A549 (cell line): ENCODE measurements around the gene SETD2. TPM values are rescaled to one million over a fixed set of nuclear protein-coding genes. Genes with fewer than 3 reads are reported as not detected.
A peak's percentile ranks its signal among the peaks of the same experiment; 100 is the strongest.

Experiments used
- ATAC-seq, 2 experiments: fragments of 200-7000 bp in 1 of 2; fragments of >200 bp in 1 of 2; cut with Nextera tagmentation in 1 of 2; cut with Tn5 transposase in 1 of 2; 3 replicates each; pipeline versions ENCODE4 v1.8.0 to v1.9.1; 2018 to 2020; ENCODE audit warnings: mild to moderate bottlenecking in 1 of 2, moderate library complexity in 1 of 2
- CTCF ChIA-PET: fragments of 300-600 bp; sonication (Branson Sonifier 250); formaldehyde crosslinking; extraction: SDS; loops from one replicate; lab custom pipeline; 2021; ENCODE audit warnings: antibody characterized with exemption, inconsistent platforms; lab: Yijun Ruan, JAX
- POLR2A ChIA-PET: fragments of 350-600 bp; formaldehyde crosslinking; extraction: SDS; loops from one replicate; lab custom pipeline; 2021; ENCODE audit warnings: antibody characterized with exemption, inconsistent platforms; lab: Yijun Ruan, JAX
- DNase-seq, 2 experiments: peaks; one replicate each; pipeline versions ENCODE4 v3.0.0 to v3.0.0-alpha.2; 2011 to 2016; ENCODE audit warnings: low read depth in 1 of 2, low spot score in 1 of 2
- FAIRE-seq: peaks from 2 replicates; lab custom pipeline; 2011; peaks lifted over from hg19 to GRCh38; lab: Jason Lieb, UNC
- H3K27ac ChIP-seq, 2 experiments: fragments of >200 bp; sonication (Bioruptor Twin); formaldehyde crosslinking; 3 replicates each; pipeline ENCODE4 v1.5.1; 2016 to 2017
- H3K4me1 ChIP-seq: fragments of >200 bp; sonication (Bioruptor Twin); formaldehyde crosslinking; 3 replicates; pipeline ENCODE4 v1.6.1; 2016
- H3K4me2 ChIP-seq: fragments of >200 bp; sonication (Bioruptor Twin); formaldehyde crosslinking; 3 replicates; pipeline ENCODE4 v1.6.1; 2016
- H3K4me3 ChIP-seq: fragments of >200 bp; sonication (Bioruptor Twin); formaldehyde crosslinking; 3 replicates; pipeline ENCODE4 v1.5.1; 2016
- H3K9me3 ChIP-seq: fragments of >200 bp; sonication (Bioruptor Twin); formaldehyde crosslinking; 3 replicates; pipeline ENCODE4 v1.6.1; 2016
- BCL3 ChIP-seq: fragments of >200 bp; sonication (Bioruptor Twin); formaldehyde crosslinking; IDR thresholded peaks from 3 replicates; pipeline ENCODE4 v1.6.1; 2016
- BHLHE40 ChIP-seq: IDR thresholded peaks from 2 replicates; pipeline ENCODE4 v1.6.1; 2012; ENCODE audit warnings: low read depth, low read length, inconsistent platforms
- CTCF ChIP-seq: fragments of >200 bp; sonication (Bioruptor Twin); formaldehyde crosslinking; IDR thresholded peaks from 3 replicates; pipeline ENCODE4 v1.5.1; 2016
- E2F6 ChIP-seq: IDR thresholded peaks from 2 replicates; pipeline ENCODE4 v1.6.1; 2012; ENCODE audit warnings: low read depth, borderline replicate concordance
- EHF ChIP-seq: fragments of 250-450 bp; sonication (Bioruptor Pico); IDR thresholded peaks from 2 replicates; pipeline ENCODE4 v1.5.0; 2020; ENCODE audit warnings: mild to moderate bottlenecking
- FOSB ChIP-seq: fragments of 250-450 bp; sonication (Bioruptor Pico); IDR thresholded peaks from 2 replicates; pipeline ENCODE4 v1.5.0; 2020; ENCODE audit warnings: mild to moderate bottlenecking, moderate library complexity
- FOSL2 ChIP-seq, 2 experiments: fragments of 450-650 bp in 1 of 2; fragments of >200 bp in 1 of 2; sonication (Bioruptor Twin) in 1 of 2; formaldehyde crosslinking; IDR thresholded peaks; 2 replicates each; pipeline versions ENCODE4 v1.5.0 to v1.6.1; 2016 to 2020; ENCODE audit warnings: mild to moderate bottlenecking in 1 of 2, moderate library complexity in 1 of 2
- HDAC2 ChIP-seq: fragments of 200-600 bp; sonication (generic); IDR thresholded peaks from 2 replicates; pipeline ENCODE4 v1.6.1; 2016
- HEYL ChIP-seq: fragments of 250-450 bp; sonication (Bioruptor Pico); IDR thresholded peaks from 2 replicates; pipeline ENCODE4 v1.8.0; 2021; ENCODE audit warnings: mild to moderate bottlenecking, moderate library complexity
- HMGXB4 ChIP-seq: fragments of 250-450 bp; sonication (Bioruptor Pico); IDR thresholded peaks from 2 replicates; pipeline ENCODE4 v1.5.0; 2021; ENCODE audit warnings: mild to moderate bottlenecking, moderate library complexity, borderline replicate concordance
- HOXA7 ChIP-seq: fragments of 250-450 bp; sonication (Bioruptor Pico); IDR thresholded peaks from 2 replicates; pipeline ENCODE4 v1.5.0; 2020; ENCODE audit warnings: mild to moderate bottlenecking, moderate library complexity
- HOXB13 ChIP-seq: fragments of 250-450 bp; sonication (Bioruptor Pico); IDR thresholded peaks from 2 replicates; pipeline ENCODE4 v1.5.0; 2020; ENCODE audit warnings: low read depth, mild to moderate bottlenecking, moderate library complexity
- HOXB5 ChIP-seq: fragments of 250-450 bp; sonication (Bioruptor Pico); IDR thresholded peaks from 2 replicates; pipeline ENCODE4 v1.5.0; 2020; ENCODE audit warnings: mild to moderate bottlenecking, moderate library complexity
- JUN ChIP-seq, 2 experiments: fragments of >200 bp; sonication (Bioruptor Twin); formaldehyde crosslinking; IDR thresholded peaks; 2 replicates in 1 of 2; 3 replicates in 1 of 2; pipeline ENCODE4 v1.6.1; 2016 to 2017
- JUNB ChIP-seq: fragments of >200 bp; sonication (Bioruptor Twin); formaldehyde crosslinking; IDR thresholded peaks from 2 replicates; pipeline ENCODE4 v1.6.1; 2016
- KDM5A ChIP-seq: fragments of 200-600 bp; sonication (generic); IDR thresholded peaks from 2 replicates; pipeline ENCODE4 v1.6.1; 2016; ENCODE audit warnings: antibody characterized with exemption, mild to moderate bottlenecking
- MAFK ChIP-seq: fragments of 450-650 bp; IDR thresholded peaks from 2 replicates; pipeline ENCODE4 v1.6.1; 2014; ENCODE audit not compliant: partially characterized antibody
- MAX ChIP-seq: IDR thresholded peaks from 2 replicates; pipeline ENCODE4 v1.6.1; 2012
- MYC ChIP-seq: IDR thresholded peaks from 2 replicates; pipeline ENCODE4 v1.6.1; 2012; ENCODE audit warnings: mild to moderate bottlenecking, inconsistent platforms, low read length, improper control_type of control experiment, borderline replicate concordance
- PBX3 ChIP-seq: IDR thresholded peaks from 2 replicates; pipeline ENCODE4 v1.6.1; 2012
- PHF8 ChIP-seq: fragments of 200-600 bp; sonication (generic); IDR thresholded peaks from 2 replicates; pipeline ENCODE4 v1.6.1; 2016; ENCODE audit warnings: low read depth, mild to moderate bottlenecking, antibody characterized with exemption, moderate library complexity, borderline replicate concordance
- POLR2A ChIP-seq: IDR thresholded peaks from 2 replicates; pipeline ENCODE4 v1.6.1; 2012; ENCODE audit warnings: mild to moderate bottlenecking, low read length
- RAD21 ChIP-seq, 2 experiments: fragments of >200 bp in 1 of 2; sonication (Bioruptor Twin) in 1 of 2; formaldehyde crosslinking in 1 of 2; IDR thresholded peaks in 1 of 2; conservative IDR thresholded peaks in 1 of 2; 2 replicates in 1 of 2; 3 replicates in 1 of 2; pipeline ENCODE4 v1.6.1; 2012 to 2018; ENCODE audit warnings: inconsistent platforms in 1 of 2
- WGBS: methylation state at CpG from one replicate; pipeline ENCODE4 v1.1.6; 2017; ENCODE audit errors: missing lambda C conversion rate; 5-methylcytosine and 5-hydroxymethylcytosine counted together
- polyA plus RNA-seq, 4 experiments: library from polyadenylated mRNA; depleted of rRNA in 3 of 4; stranded (reverse); fragments of >200 nt; fragmentation: RNase III in 1 of 4; extraction: RNeasy Plus Mini Kit Qiagen cat#74134 plus additional on column Dnase treatment in 1 of 4; gene quantifications; 2 replicates in 3 of 4; 3 replicates in 1 of 4; pipeline ENCODE4 v1.2.3, GENCODE V29; 2011 to 2017

Gene SETD2
- polyA plus RNA-seq, 2 of the 4 experiments (the other 2 are of a cell fraction) = 16.8 to 26.1 TPM

GRCh38 chr3:46977811-46978195, 186.1 kb downstream of the SETD2 start:
- peaks cover 45% of the 10 kb centered on the region for H3K4me1 ChIP-seq
- ChIA-PET CTCF (interaction anchor here (0.8 to 1.8 kb wide), 7 partner anchors 21 to 69 kb away, joined by 3 to 5 read pairs (median 3); no protein-coding TSS in a partner anchor), POLR2A (interaction anchor here (0.9 to 2.0 kb wide), 2 partner anchors 43 to 52 kb away, joined by 3 to 4 read pairs; no protein-coding TSS in a partner anchor)
- no peak overlapping the region for H3K4me3 ChIP-seq
- no peaks in the 10 kb centered on the region for H3K9me3 ChIP-seq
- FAIRE-seq = no peak
- 100% methylated on average over 4 of the region's 5 CpGs for WGBS
- no peak for TF ChIP-seq HEYL
- TF ChIP-seq PBX3 = no peak
- no peak for TF ChIP-seq HMGXB4 (CRISPR knock-in tag)
- no peak for TF ChIP-seq HOXB13 (CRISPR knock-in tag)
- no peak for TF ChIP-seq BHLHE40
- TF ChIP-seq POLR2A = no peak
- no peak for TF ChIP-seq CTCF
- ATAC-seq = no peak
- peak overlapping the region; percentile 91 to 97 for H3K27ac ChIP-seq
- DNase-seq = no peak
- H3K4me2 ChIP-seq = peak overlapping the region; percentile 81; the same call in 2 of the 3 replicates

- ChIA-PET POLR2A (interaction anchor here (0.5 to 2.0 kb wide), 28 partner anchors 8 to 1943 kb away, joined by 3 to 33 read pairs (median 5); partner anchors contain the start of gene PTPN23), CTCF (interaction anchor here (0.8 to 1.5 kb wide), 4 partner anchors 22 to 67 kb away, joined by 3 to 5 read pairs (median 4); no protein-coding TSS in a partner anchor)
- DNase-seq (peak; percentile 95 to 97), FAIRE-seq (no peak), ATAC-seq (peak; percentile 72 to 92)
- 1% methylated on average over 57 of the region's 64 CpGs for WGBS
- Histone ChIP-seq H3K4me3 (peak within 1 kb of the TSS; percentile 74), H3K4me1 (peaks cover 51% of the 10 kb centered on the region), H3K9me3 (no peaks in the 10 kb centered on the region), H3K27ac (peak within 1 kb of the TSS; percentile 91 to 97), H3K4me2 (peak within 1 kb of the TSS; percentile 81)
- TF ChIP-seq FOSB (CRISPR knock-in tag) = no peak
- TF ChIP-seq MYC = peak; percentile 27; the same call in 1 of the 2 replicates
- TF ChIP-seq BCL3 = 0 out of 3 replicates have a peak, but pooled peaks have one; percentile 49
- TF ChIP-seq MAFK = peak; percentile 36
- no peak for TF ChIP-seq HOXA7 (CRISPR knock-in tag)
- peak; percentile 37; the same call in 1 of the 2 replicates for TF ChIP-seq POLR2A
- 0 out of 2 replicates have a peak, but pooled peaks have one; percentile 32 for TF ChIP-seq E2F6
- peak; percentile 71; the same call in 1 of the 2 replicates for TF ChIP-seq PHF8
- TF ChIP-seq JUN (IDR thresholded peaks at IDR 0.05) = peak; percentile 31 to 84; a peak in 3 of 5 replicates
- no peak for TF ChIP-seq EHF (CRISPR knock-in tag)
- no peak for TF ChIP-seq FOSL2 (IDR thresholded peaks at IDR 0.05)
- TF ChIP-seq FOSL2 (CRISPR knock-in tag; IDR thresholded peaks at IDR 0.05) = peak; percentile 74
- peak; percentile 51; the same call in 1 of the 2 replicates for TF ChIP-seq KDM5A
- TF ChIP-seq HDAC2 = no peak
- no peak for TF ChIP-seq RAD21 (conservative IDR thresholded peaks at IDR 0.05 in 1 of 2, IDR thresholded peaks at IDR 0.05 in 1 of 2)
- TF ChIP-seq JUNB = no peak
- peak; percentile 62 for TF ChIP-seq MAX
- no peak for TF ChIP-seq PBX3
- TF ChIP-seq HOXB5 = no peak
Observed at GRCh38 chr3:46976326-46977190, 187.4 kb downstream of the SETD2 start, which contains the start of gene CCDC12. TSS of gene CCDC12 (minus strand) at chr3:46976745. CDS start at chr3:46976732, 13 bp downstream.
